IPS DF 19.7 (cell line): ENCODE measurements around the gene NR6A1.
"Not testable (repeated sequence)": the region's sequence is repeated elsewhere in the genome, so short reads cannot be mapped to it uniquely, and the experiment has no call there.

Experiments
- DNase-seq: peaks from one replicate; pipeline ENCODE4 v3.0.0-alpha.2; 2013; ENCODE audit warnings: low read depth, low spot score

NR6A1 gene

GRCh38 chr9:124760719-124761118 is 10.4 kb downstream of the NR6A1 start:
- DNase-seq, result peak; percentile 86

GRCh38 chr9:124759327-124759726 is 11.8 kb downstream of the NR6A1 start:
- no peak for DNase-seq

DNA sequence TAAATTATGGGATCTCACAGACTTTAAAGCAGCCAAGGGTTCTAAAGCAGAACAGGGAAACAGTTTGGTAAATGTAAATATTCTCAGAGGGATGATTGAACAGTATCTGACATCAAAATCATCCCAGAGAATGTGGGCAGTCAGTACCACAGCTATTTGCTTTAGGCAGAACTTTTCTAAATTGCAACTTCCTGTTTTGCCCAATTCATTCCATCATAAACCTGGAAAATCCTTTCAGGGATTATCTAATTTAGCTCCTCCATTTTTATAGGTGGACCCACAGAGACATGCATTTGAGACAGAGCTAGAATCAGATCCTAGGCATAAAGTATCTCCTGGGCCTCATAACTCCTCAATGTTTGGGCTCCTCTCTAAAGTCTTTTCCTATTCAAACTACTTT is 12.4 kb downstream of the NR6A1 start:
- DNase-seq, result no peak

GRCh38 chr9:124758061-124758460 is 13.1 kb downstream of the NR6A1 start:
- no peak for DNase-seq

- no peak for DNase-seq
These were observed 13.5 kb downstream of the NR6A1 start for GRCh38 chr9:124757616-124758015.

DNA sequence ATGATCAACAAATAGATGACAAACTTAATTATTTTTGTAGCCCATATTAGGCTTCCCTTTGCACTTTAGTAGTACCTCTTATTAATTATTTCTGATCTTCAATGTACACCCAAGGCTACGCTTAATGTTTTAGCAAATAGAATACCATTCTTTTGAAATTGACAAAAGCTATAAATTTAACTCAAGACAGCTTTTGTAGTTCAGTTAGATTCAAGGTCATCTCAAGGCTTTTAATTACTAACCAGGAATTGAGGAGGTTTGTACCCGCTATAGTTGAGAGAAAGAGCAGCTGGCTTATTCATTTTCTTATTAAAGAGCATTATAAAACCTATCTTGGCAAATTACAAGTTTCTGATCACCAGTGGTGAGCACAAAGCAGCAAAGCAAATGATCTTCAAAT is 15.1 kb downstream of the NR6A1 start:
- DNase-seq, result no peak

- no peak for DNase-seq
These were observed 16.1 kb downstream of the NR6A1 start for GRCh38 chr9:124755061-124755460.

GRCh38 chr9:124754289-124754688 is 16.8 kb downstream of the NR6A1 start:
- no peak for DNase-seq

- DNase-seq, result no peak
These were observed 18.1 kb downstream of the NR6A1 start for GRCh38 chr9:124752967-124753366.

GRCh38 chr9:124749781-124750180 is 21.3 kb downstream of the NR6A1 start:
- no peak for DNase-seq

DNA sequence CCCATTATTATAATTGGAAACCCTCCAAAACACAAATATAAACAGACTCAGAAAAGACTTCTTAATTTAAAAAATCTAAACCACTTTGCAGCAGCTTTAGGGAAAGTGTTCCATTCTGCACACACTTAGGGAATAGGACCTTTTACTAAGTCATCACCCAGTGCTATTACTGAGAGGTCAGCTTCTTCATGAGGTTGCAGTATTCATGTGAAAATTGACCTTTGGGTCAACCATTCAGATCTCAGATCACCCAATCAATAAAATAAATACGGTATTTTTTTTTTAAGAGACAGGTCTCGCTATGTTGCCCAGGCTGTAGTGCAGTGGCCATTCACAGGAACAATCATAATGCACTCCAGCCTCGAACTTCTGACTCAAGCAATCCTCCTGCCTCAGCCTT is 21.8 kb downstream of the NR6A1 start:
- no peak for DNase-seq

DNA sequence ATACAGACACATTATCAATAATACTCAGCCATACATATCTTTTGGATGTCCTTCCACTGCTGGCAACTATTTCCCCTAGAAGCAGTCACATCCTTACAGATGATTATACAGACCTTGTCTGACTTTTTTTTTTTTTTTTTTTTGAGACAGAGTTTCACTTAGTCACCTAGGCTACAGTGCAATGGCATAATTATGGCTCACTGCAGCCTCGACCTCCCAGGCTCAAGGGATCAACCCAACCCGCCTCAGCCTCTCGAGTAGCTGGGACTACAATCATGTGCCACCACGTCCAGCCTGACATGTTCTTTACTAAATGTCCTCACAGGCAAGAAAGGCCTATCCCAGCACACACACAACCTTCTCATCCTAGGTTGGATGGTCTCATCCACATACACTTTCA is 24.0 kb downstream of the NR6A1 start:
- DNase-seq, result no peak

DNA sequence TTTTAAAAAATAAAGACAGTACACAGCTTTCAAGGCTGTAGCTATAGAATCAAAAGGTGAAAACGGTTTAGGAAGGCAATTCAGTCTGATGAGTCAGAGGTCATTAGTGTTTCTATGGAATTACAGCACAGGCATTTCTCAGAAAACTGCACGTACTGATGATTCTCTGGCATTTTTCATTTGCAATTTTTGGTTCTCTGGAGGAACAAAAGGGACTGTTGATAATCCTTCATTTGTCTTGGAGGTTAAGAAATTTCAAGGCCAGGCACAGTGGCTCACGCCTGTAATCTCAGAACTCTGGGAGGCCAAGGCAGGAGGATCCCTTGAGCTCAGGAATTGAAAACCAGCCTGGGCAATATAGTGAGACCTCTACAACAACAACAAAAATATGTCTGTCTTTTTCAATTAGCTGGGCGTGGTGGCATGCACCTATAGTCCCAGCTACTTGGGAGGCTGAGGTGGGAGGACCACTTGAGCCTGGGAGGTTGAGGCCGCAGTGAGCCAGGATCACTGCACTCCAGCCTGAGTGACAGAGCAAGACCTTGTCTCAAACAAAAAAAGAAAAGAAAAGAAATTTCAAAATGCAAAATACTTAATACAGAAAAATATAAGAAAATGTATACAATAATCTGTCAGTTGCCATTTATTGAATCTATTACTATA is 27.3 kb downstream of the NR6A1 start:
- no peak for DNase-seq

GRCh38 chr9:124742940-124743339 is 28.2 kb downstream of the NR6A1 start:
- no peak for DNase-seq

DNA sequence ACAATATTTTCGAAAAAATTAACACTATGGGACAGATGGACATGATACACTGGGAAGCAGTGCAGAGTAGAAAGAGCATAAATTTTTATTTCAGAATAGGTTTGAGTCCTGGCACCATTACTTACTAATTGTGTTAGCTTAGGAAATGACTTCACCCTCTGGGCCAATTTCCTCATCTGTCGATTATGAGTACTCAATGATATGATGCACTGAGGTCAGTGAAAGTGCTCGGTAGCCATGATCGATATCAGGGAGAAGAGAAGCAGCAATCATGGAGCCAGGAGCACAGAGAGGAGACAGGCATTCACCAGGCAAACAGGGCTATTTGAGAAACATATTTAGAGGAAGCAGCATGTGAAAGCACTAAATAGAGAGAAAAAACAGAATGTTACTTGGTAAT is 29.4 kb downstream of the NR6A1 start:
- DNase-seq, result no peak

GRCh38 chr9:124741149-124741548 is 30.0 kb downstream of the NR6A1 start:
- DNase-seq, result no peak

GRCh38 chr9:124739360-124739759 is 31.8 kb downstream of the NR6A1 start:
- no peak for DNase-seq

DNA sequence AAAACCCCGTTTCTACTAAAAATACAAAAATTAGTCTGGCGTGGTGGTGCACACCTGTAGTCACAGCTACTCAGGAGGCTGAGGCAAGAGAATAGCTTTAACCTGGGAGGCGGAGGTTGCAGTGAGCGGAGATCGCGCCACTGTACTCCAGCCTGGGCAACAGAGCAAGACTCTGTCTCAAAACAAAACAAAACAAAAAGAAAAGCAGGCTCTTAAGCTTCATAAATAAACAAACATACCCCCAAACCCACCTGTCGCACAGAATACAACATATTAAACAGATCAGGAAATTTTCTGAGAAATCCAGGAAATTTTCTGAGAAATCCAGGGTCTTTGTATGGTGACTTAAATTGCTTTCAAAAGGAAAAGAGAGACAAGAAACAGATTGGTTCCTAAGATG is 33.0 kb downstream of the NR6A1 start:
- DNase-seq, result not testable (repeated sequence)

DNA sequence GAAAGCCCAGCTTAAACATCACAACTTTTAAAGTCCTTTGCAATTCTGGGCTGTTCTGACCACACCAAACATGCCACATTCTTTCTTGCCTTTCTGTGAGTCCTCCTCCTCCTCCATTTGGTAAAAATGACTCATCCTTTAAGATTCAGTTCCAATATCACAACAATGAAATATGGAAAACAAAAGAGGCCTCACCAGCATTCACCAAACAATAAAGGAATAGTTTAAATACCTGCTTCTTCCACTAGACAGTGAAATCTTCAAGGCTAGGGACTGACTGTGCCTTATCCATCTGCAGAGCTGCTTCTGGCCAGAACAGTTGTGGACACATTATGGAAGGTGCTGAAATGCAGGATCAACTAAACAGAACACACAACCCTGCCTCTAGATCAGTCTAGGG is 36.0 kb downstream of the NR6A1 start:
- peak; percentile 7 for DNase-seq

GRCh38 chr9:124734741-124735083 is 36.4 kb downstream of the NR6A1 start:
- DNase-seq, result not testable (repeated sequence)

DNA sequence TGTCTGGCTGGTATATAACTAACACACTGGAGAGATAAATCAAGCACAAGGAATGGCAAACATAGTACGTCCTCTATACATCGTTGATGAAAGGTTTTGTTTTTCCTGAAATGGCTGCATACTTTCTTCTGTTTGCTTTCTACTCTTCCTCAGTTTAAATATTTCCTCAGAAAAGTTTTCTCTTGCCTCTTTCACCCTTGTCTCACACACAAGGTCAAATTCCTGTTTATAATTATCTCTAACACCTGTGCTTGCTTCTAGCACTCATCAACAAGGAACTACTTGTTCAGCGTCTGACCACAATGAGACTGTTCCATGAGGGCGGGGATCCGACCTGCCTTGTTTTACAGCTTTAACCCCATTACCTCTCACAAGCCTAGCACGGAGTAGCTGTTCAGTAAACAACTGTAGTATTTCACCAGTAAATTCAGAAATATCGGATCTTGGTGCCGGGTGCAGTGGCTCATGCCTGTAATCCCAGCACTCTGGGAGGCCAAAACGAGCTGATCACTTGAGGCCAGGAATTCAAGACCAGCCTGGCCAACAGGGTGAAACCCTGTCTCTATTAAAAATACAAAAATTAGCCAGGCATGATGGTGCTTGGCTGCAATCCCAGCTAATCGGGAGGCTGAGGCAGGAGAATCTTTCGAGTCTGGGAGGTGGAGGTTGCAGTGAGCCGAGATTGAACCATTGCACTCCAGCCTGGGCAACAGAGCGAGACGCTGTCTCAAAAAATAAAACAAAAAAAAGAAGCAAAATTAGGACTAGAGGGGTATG is 37.0 kb downstream of the NR6A1 start:
- DNase-seq, result no peak

GRCh38 chr9:124730772-124731171 is 40.3 kb downstream of the NR6A1 start:
- DNase-seq, result no peak

GRCh38 chr9:124726886-124727285 is 44.2 kb downstream of the NR6A1 start:
- no peak for DNase-seq

GRCh38 chr9:124725068-124725452 is 46.1 kb downstream of the NR6A1 start:
- no peak for DNase-seq
